Sigmoid colon (tissue), 4 donors: ENCODE results near the gene TOR1B.

Experiments
- CTCF ChIP-seq, 4 experiments: fragments of 450-650 bp in 3 of 4; fragments of 200-600 bp in 1 of 4; IDR thresholded peaks; one replicate each; pipeline ENCODE4 v1.5.1; 2016 to 2019; ENCODE audit warnings: antibody characterized with exemption in 4 of 4, mild to moderate bottlenecking in 3 of 4, moderate library complexity in 2 of 4
- POLR2A ChIP-seq, 2 donors: fragments of 450-650 bp; IDR thresholded peaks; one replicate each; pipeline ENCODE4 v1.6.1; 2016; ENCODE audit warnings: antibody characterized with exemption in 2 of 2, mild to moderate bottlenecking in 2 of 2, moderate library complexity in 2 of 2
- POLR2AphosphoS5 ChIP-seq, 4 donors: sonication (generic); formaldehyde crosslinking; IDR thresholded peaks; one replicate each; pipeline ENCODE4 v1.6.1; 2017; ENCODE audit warnings: antibody characterized with exemption in 4 of 4

GRCh38 chr9:129851821-129852220, 48.8 kb downstream of the TOR1B start:
- no peak for TF ChIP-seq CTCF (IDR thresholded peaks at IDR 0.05)
- no peak for TF ChIP-seq POLR2A (IDR thresholded peaks at IDR 0.05)
- no peak for TF ChIP-seq POLR2AphosphoS5 (IDR thresholded peaks at IDR 0.05)
